Right lobe of liver (tissue), 6 donors: ENCODE measurements around the gene E2F2. TPM values are rescaled to one million over a fixed set of nuclear protein-coding genes. Genes with fewer than 3 reads are reported as not detected.

ENCODE experiments used
- ATAC-seq, 4 donors: fragments of 200-7000 bp; cut with Tn5 transposase; one replicate each; pipeline ENCODE4 v1.9.1; 2020; ENCODE audit warnings: mild to moderate bottlenecking in 4 of 4, moderate library complexity in 4 of 4
- DNase-seq, 3 donors: peaks; one replicate each; pipeline ENCODE4 v3.0.0-alpha.2; 2020
- H3K27ac ChIP-seq, 3 donors: fragments of 200-600 bp; one replicate each; pipeline ENCODE4 v1.8.0; 2022
- H3K27me3 ChIP-seq, 2 donors: fragments of 200-600 bp; one replicate each; pipeline ENCODE4 v1.8.0; 2022
- H3K36me3 ChIP-seq, 4 donors: fragments of 200-600 bp; sonication (generic) in 1 of 4; one replicate each; pipeline versions ENCODE4 v1.5.1 to v1.8.0; 2017 to 2022; ENCODE audit warnings: control low read depth in 1 of 4
- H3K4me1 ChIP-seq, 4 donors: fragments of 200-600 bp; sonication (generic) in 1 of 4; one replicate each; pipeline versions ENCODE4 v1.5.1 to v1.8.0; 2017 to 2022; ENCODE audit warnings: control low read depth in 1 of 4
- H3K4me3 ChIP-seq, 3 donors: fragments of 200-600 bp; one replicate each; pipeline ENCODE4 v1.8.0; 2022
- H3K9me3 ChIP-seq, 4 donors: fragments of 200-600 bp; sonication (generic) in 1 of 4; one replicate each; pipeline versions ENCODE4 v1.5.1 to v1.8.0; 2017 to 2022; ENCODE audit warnings: control low read depth in 1 of 4
- CTCF ChIP-seq, 4 donors: fragments of 200-600 bp in 3 of 4; fragments of 450-650 bp in 1 of 4; IDR thresholded peaks; one replicate each; pipeline versions ENCODE4 v1.5.1 to v1.8.0; 2016 to 2022; ENCODE audit warnings: antibody characterized with exemption in 4 of 4, mild to moderate bottlenecking in 2 of 4
- POLR2A ChIP-seq: fragments of 450-650 bp; IDR thresholded peaks from one replicate; pipeline ENCODE4 v1.6.1; 2017; ENCODE audit warnings: antibody characterized with exemption, mild to moderate bottlenecking
- WGBS: methylation state at CpG from one replicate; pipeline ENCODE4 v1.1.6; 2018; ENCODE audit warnings: low coverage, low lambda C conversion rate; ENCODE audit not compliant: insufficient coverage; ENCODE audit errors: missing lambda C conversion rate; 5-methylcytosine and 5-hydroxymethylcytosine counted together
- intact Hi-C, 2 donors: fragments of 100-400 bp; cut with DNase I; formaldehyde crosslinking; loops; one replicate each; pipeline versions ENCODE4 v1.11.2 to v1.14.1; 2022
- long read RNA-seq: library from polyadenylated mRNA; unstranded; transcript quantifications from one replicate; pipeline ENCODE4 v2.0.0, GENCODE V29; 2019
- total RNA-seq, 6 experiments: library from RNA; depleted of rRNA in 2 of 6; stranded (reverse); fragments of >200 nt in 2 of 6; fragmentation: NEBNext Ultra II Directional in 3 of 6; extraction: Animal tissue kit (Norgen Biotek cat#: 25700) in 3 of 6; gene quantifications; one replicate each; pipeline versions ENCODE4 v1.1.0 to v1.2.4, GENCODE V29; 2016 to 2023
- donor health status: DM: no; HTN: yes; CAD: no.
- donor health status: DM: no; HTN: no; CAD: no.
- donor health status: DM: no; HTN: no; CAD: no.
- donor health status: DM: no; HTN: yes; CAD: no.
- donor health status: DM: no; HTN: yes; CAD: no.

E2F2 gene
- total RNA-seq: 1 to 10 TPM in 1 of 6 experiments, under 1 TPM in 5; 0.18 to 1.2 (median 0.70) TPM
- long read RNA-seq: 0 reads

- H3K4me3 ChIP-seq: peak within 1 kb of the TSS; percentile 22 to 49 (median 46)
- no peaks in the 10 kb centered on the region for H3K9me3 ChIP-seq
- DNase-seq: peak; percentile 85 to 90 (median 88)
- no peaks in the 10 kb centered on the region for H3K36me3 ChIP-seq
- H3K27me3 ChIP-seq: no peaks in the 10 kb centered on the region
- WGBS: 0% methylated on average over 30 of the region's 85 CpGs
- TF ChIP-seq CTCF (IDR thresholded peaks at IDR 0.05) (no peak), POLR2A (no peak)
- peaks cover 0 to 18% (median 6%) of the 10 kb centered on the region in 4 donors for H3K4me1 ChIP-seq
- peak; percentile 76 to 86 (median 82) for ATAC-seq
- intact Hi-C loops: no loop called here
- H3K27ac ChIP-seq: no peak within 1 kb of the TSS
These were observed at the start of gene E2F2 for GRCh38 chr1:23530747-23531561. Gene E2F2, minus strand, starts transcription at chr1:23531233. Its CDS starts 440 bp downstream, at chr1:23530793.

- intact Hi-C loops: no loop called here
- 79% methylated on average over 5 of the region's 6 CpGs for WGBS
- Histone ChIP-seq H3K36me3 (no peaks in the 10 kb centered on the region), H3K4me3 (no peak overlapping the region), H3K27ac (no peak overlapping the region), H3K9me3 (no peaks in the 10 kb centered on the region), H3K27me3 (no peaks in the 10 kb centered on the region), H3K4me1 (no peaks in the 10 kb centered on the region)
- TF ChIP-seq POLR2A (no peak), CTCF (IDR thresholded peaks at IDR 0.05) (no peak)
- DNase-seq (no peak), ATAC-seq (no peak)
These were observed 47.9 kb upstream of the E2F2 start for GRCh38 chr1:23578997-23579363.

- no peak for TF ChIP-seq POLR2A
- TF ChIP-seq CTCF (IDR thresholded peaks at IDR 0.05): no peak
- no peaks in the 10 kb centered on the region for H3K27me3 ChIP-seq
- DNase-seq (no peak), ATAC-seq (peak; percentile 36 to 62 (median 48))
- H3K36me3 ChIP-seq: no peaks in the 10 kb centered on the region
- H3K9me3 ChIP-seq: no peaks in the 10 kb centered on the region
- H3K4me1 ChIP-seq: no peaks in the 10 kb centered on the region
- 51% methylated on average over 4 of the region's 4 CpGs for WGBS
- H3K4me3 ChIP-seq: no peak overlapping the region
- intact Hi-C loops: no loop called here
- peak overlapping the region in 1 of 3 donors; percentile 9 for H3K27ac ChIP-seq
These were observed 47.4 kb upstream of the E2F2 start for GRCh38 chr1:23578311-23578996.

- TF ChIP-seq POLR2A (peak; percentile 30), CTCF (IDR thresholded peaks at IDR 0.05) (no peak)
- ATAC-seq: peak; percentile 8 to 58 (median 18)
- Histone ChIP-seq H3K4me3 (no peak overlapping the region), H3K4me1 (no peaks in the 10 kb centered on the region), H3K9me3 (no peaks in the 10 kb centered on the region), H3K27me3 (no peaks in the 10 kb centered on the region), H3K27ac (peak overlapping the region; percentile 13 to 59 (median 29)), H3K36me3 (no peaks in the 10 kb centered on the region)
- WGBS: 51% methylated on average over 9 of the region's 11 CpGs
- intact Hi-C loops: no loop called here
- DNase-seq: no peak
These were observed 46.3 kb upstream of the E2F2 start for GRCh38 chr1:23577056-23578004.
